GM18861 (cell line): ENCODE data around the gene ATP8A2.

ENCODE experiments used
- ATAC-seq: cut with Tn5 transposase; IDR thresholded peaks from one replicate; pipeline ENCODE4 v1.9.1; 2021; ENCODE audit not compliant: unreplicated experiment

ATP8A2 gene

DNA sequence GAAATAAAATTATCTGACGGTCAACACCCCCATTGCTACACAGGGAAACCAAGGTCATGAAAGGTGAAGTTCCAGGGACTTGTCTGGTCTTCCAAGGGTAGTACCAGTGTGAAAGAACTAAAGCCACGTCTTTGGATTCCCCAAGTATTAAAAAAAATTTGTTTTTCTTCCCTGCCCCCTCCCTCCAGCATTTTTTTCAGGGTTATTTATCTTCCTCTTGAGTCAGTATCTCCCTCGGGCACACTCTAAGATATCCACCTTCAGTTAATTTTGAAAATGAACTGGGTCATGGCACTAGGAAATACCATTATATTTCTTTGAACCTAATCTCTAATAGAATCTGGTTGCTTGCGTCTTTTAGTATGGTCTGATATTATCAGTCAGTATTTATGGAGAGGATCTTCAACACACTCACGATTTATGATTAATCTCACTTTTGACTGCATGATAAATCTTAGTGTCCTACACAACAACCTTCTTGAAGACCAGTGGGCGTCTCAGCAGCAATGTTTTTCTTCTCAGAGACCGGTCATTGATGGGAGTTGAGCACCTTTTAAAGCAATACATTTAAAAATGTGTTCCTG lies 9.1 kb downstream of the ATP8A2 start:
- ATAC-seq: no peak

DNA sequence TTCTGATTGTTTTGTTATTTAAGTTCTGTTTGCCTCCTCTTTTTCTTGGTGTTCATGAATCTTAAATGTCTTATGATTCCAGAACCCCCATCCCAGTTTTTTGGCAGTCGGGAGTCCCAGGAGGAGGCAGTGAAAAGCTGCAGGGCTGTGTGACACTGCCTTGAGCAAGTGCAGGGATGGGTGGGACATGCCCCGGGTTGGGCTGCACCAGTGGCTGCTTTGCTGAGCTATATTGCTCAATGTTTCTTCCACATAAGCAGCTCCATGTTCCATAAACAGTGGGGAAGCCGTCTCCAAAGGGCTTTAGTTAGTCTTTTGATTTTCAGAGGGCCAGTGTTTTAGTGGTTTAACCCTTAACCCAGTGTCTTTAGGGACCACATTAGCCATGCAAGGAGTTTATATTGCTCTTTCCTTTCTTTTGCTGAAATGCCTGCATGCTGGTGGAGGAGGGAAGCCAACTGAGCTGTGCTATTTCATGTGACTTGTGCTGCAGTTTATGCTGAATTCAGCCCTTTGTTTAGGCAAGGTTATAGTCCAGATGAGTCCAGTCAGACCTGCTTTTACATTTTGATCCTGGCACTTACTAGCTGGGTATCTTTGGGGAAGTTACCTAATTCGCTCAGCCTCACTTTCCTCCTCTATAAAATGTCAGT lies 13.1 kb downstream of the ATP8A2 start:
- no peak for ATAC-seq

DNA sequence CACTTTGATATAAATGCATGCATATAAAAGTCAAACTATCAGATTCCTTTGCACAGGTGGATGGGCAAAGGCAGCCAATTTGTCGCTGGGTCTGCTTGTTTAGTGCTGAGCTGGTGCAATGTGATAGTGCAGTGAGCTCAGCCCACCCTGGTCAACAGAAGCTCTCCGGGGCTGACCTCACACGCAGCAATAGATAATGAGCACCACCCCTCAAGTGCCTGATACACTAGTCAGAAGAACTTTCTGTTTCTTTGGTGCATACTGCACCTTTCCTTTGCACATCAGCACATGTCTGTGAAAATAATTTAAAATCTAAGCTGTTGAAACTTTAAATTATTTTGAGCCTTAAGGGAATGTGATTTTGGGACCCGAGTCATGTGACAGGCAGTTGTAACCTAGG lies 20.2 kb downstream of the ATP8A2 start:
- no peak for ATAC-seq

DNA sequence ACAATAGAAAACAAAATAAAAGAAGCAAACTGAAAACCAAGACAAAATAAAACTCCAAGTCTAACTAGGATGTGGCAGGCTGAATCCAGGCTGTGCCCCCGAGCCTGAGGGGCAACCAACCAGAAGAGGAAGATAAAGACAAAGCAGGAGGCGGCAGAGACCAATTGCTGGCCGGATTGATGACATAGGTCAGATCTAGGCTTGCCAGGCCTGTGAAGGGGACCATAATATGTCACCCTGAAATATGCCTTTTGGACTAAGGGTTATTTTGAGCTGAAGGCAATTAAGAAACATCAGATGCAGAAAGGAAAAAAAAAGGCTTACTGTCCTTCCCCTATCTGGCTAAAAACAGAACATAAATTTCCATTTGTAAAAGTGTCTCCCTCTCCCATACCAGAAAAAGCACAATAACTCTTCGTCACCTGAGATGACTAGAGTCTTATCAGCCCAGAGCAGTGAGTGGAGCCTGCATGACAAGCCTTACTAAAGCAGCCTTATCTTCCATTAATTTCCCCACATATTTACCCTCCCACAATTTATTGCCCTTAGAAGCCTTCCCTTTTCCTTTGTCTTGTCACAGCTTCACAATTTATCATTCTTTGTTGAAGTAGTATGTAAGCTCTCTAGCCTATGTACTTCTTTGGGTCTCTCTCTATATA lies 22.8 kb downstream of the ATP8A2 start:
- no peak for ATAC-seq

DNA sequence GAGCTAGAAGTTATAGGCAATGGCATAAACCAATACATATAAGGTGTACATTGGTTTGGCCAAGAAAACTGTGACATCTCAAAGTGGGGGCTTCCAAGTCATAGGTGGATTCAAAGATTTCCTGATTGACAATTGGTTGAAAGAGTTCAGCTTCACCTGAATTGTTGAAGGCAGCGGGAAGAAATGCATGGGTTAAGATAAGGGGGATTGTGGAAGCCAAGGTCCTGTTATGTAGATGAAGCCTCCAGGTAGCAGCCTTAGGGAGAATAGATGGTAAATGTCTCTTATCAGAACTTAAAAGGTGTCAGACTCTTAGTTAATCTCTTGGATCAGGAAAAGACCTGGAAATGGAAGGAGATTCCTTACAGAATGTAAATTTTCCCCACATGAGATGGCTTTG lies 26.0 kb downstream of the ATP8A2 start:
- no peak for ATAC-seq

DNA sequence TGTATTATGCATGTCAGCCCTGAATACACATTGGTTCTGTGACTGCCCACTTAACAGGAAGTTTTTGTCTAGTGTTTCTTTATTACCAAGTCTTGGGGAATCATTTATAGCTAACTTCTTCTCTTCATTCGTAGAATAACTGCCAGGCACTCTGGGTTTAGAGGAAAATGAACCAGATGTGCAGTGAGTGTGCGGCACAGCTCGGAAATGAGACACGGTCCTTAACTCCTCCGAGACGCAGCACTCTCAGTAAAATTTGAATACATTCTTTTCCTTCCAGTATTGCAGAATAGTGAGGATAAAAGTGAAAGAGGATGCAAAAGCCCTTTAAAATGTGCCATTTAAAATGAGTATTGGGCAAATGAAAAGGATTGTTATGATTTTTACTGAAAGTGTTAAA lies 29.2 kb downstream of the ATP8A2 start:
- no peak for ATAC-seq

DNA sequence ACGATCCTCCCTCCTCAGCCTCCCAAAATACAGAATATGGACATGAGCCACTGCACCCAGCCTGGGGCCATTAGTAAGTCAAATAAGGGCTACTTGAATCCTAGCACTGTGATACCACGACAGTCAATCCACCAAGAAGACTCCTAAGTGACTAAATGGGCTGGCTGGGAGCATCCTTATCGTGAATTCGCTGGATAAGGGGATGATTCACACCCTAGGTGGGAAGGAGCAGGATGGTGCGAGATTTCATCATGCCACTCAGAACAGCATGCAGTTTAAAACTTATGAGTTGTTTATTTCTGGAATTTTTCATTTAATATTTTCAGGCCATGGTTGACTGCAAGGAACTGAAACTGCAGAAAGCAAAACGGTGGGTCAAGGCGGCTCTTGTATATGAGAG lies 30.2 kb downstream of the ATP8A2 start:
- ATAC-seq: no peak

DNA sequence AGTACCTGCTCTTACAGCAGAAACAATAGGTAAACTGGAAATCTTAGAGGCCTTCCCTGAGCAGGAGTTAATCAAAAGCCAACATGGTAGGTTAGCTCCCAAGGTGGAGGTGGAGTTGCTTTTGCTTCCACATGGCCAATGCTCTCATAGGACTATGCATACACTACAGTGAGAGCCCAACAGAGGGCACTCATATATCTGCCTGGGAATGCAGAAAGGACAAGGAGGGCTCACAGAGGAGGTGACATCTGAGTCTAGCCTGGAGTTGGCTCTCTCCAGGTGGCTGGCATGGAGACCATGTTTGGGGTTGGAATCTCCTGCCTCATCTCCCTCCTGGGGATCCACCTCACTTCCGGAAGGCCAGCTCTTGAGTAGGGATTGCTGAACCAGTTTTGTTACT lies 34.6 kb downstream of the ATP8A2 start:
- no peak for ATAC-seq

DNA sequence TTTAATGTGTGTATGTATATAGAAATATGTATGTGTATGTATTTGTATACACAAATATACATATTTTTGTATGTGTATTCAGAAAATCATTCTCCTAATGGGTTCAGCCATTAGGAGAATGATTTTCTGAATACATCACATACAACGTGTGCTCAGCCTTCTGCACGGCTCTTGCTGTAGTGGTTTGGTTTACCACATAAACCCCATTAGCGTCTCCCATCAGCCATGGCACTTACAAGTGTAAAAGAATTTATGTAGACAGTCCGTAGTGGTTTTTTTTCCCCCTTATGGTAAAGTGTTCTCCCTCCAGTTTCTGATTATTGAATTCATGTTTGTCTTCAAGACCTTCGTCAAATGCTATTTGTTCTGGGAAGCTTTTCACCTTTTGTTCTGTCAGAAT lies 38.2 kb downstream of the ATP8A2 start:
- no peak for ATAC-seq

DNA sequence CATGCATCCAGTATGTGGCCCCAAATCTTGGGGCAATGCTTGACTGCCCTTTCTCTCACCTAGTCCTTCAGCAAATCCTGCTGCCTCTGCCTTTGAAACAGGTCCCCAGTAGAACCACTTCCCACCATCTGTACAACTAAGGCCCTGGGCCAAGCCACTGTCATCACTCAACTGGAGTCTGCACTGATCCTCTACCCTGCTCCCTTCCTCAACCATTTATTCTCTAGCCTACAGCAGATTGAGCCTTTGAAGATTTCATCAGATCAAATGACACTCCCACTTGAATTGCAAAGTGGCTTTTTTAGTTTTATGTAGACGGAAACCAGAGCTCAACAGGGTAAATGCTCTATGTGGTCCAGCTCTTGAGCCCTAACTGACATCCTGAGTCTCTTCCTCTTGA lies 43.5 kb downstream of the ATP8A2 start:
- ATAC-seq: no peak

DNA sequence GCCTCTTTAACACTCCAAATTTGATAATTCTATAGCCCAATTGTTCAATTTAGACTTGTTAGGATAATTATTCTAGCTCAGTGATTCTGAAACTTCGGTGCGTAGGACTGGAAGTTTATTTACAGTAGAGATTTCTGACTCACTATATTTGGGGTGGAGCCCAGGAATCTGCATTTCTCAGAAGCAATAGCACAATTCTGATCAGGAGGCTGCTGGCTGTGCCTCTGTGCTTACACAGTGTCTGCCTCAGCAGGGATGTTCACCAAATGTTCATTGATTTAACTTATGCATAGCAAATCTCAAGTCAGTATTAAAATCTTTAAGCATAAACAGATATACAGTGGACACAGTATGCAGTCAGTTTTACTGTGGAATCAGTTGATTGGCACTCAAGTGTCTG lies 45.8 kb downstream of the ATP8A2 start:
- ATAC-seq: no peak

DNA sequence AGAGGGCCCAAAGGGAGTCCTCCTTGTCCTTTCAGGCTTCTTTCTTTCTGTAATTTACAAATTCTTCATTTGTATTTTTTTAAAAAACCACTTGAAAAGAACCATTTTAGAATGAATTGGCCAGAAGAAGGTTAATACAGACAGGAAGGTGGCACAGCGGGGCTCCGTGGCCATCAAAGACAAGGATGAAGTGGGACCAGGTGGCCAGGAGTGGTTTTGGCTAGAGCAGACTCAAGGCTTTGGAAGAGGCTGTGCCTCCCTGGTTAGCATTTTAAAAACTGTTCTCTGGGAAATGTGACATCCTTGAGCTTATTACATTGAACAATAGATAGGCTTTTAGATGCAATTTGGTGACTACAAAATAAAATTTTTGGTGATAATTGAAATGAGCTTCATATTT lies 48.4 kb downstream of the ATP8A2 start:
- ATAC-seq: no peak

DNA sequence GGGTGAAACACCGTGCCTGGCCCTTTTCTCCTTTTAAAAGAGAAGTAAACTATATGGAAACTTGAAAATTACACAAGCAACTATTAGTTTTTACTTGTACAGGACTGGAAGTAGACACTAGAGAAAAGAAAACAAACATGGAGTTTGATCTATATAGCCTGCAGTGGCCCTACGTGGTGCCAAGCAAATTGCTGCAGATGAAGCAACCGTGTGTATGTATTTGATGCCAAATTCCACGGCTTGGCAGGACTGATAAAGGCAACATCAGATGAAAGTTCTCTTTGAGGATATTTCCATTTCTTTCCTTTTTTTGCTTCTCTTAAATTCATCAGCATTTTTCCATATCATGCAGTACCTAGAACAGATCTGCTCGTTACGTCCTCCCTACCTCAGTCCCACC lies 49.8 kb downstream of the ATP8A2 start:
- ATAC-seq: no peak

DNA sequence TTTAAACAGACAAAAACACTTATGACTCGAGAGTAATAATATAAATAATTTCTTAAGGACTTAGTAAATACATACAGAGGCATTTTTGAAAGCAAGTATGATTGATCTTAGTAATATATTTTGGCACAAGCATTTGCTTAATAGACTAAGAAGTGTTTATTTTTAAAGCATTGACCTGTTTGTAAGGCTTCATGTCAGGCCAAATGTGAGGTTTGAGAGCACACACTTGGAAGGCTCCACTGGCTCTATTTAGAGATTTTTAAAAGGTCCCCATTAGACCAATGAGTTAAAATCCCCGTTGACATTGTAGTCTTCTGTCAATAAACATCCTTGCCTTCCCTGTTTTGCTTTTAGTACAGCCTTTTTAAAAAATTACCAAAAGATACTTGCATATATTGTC lies 50.4 kb downstream of the ATP8A2 start:
- ATAC-seq: no peak

DNA sequence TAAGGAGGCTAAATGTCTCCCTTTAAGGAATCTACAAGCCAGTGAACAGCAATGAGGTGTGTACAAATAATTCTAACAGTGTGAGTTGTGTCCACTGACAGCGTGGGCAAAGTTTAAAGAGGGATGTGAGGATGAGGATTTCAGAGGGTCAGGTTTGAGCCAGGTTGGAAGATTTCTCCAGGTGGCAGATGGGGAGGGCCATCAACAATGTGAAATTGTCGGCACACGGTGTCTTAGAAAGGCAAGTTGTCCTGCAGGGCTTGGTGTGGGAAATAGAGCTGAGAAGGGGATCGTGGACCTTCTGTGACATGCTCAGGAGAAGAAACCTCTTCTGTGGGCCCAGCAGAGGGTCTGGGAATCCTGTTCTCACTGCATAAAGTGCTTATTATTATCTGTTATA lies 52.1 kb downstream of the ATP8A2 start:
- no peak for ATAC-seq

DNA sequence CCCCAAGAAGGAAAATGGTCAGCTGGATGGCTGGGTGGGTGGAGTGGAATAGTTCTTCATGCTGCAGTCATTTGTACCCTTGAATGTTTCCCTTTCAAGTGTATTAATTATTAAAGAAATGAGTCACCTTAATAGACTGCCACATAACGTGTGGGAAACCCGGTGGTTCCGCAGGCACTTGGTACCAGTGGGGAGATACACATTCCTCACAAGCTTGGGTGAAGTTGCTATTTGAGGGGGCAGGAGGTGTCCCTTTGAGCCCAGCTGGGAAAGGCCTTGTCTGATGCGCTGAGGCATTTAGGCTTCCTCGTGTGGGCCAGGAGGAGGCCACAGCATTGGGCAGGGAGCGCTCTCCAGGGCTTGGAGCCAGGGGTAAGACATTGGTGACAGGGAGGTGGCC lies 57.7 kb downstream of the ATP8A2 start:
- no peak for ATAC-seq

DNA sequence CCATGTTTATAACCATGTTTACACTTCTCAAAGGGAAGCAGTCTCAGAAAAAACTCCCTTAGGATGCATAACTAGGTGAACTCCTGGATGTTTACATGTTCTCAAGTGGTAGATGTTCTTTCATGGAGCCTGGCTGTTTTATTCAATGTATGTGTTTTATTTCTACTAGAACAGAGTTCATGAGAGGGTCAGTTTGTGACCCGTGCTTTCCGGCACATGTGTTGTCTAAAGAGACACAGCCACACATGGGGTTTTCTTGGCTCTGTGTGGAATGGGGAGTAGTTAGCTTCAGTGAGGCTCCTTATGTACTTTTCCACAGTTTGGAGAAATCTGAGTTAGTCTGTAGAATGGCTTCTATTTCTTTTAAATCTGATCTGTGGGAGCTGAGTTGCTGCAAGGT lies 60.9 kb downstream of the ATP8A2 start:
- no peak for ATAC-seq

DNA sequence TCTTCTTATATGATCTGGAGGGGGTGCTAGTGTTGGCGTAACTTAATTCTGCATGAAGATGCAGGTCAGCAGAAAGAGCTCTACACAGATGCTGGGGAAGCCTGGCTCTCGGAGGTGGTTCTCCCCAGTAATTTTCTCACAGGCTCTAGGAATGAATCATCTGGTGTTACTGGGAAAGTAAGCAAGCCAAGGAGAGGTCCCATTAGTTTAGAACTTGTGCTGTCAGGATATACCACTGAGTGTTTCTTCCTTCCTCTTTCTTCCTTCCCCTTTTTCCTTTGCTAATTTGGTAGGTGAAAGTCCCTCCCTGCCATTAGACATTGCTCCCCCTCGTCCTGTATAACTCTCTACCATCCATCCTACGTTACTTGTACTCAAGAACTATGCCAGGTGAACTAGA lies 68.3 kb downstream of the ATP8A2 start:
- no peak for ATAC-seq

DNA sequence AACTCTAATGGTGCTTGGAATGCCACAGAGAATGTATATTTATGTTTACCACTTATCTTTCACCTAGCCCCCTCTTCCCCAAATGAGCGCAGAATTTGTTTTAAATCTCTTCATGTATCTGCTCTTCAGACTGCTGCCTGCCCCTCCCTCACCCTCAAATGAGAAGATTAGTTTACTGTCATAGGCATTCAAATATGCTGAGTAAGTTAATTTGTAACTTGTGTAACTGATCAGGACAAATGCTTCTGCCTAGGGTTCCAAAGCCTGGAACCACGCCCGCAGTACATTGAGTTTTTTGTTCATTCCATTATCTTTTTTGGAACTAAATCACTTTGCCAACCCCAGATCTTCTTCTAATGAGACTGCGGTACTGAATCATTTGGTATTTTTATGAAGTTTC lies 74.5 kb downstream of the ATP8A2 start:
- no peak for ATAC-seq

DNA sequence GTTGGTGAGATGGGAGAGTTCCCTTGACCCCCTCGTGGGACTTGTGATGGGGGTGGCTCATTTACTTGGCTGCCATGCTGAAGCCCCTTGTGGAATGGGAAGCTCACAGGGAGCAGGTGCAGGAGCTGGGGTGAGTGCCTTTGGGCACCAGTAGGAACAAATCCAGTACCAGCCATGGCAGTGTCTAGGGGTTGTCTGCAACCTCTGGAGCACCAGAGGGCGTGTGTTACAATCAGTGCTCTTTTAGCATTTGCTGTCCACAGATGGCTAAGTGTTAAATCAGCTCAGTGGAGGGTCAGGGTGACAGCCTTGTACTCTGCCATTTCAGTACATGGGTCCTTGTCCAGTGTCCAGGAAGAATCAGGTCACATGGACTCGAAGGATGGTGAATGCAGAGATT lies 75.6 kb downstream of the ATP8A2 start:
- no peak for ATAC-seq

DNA sequence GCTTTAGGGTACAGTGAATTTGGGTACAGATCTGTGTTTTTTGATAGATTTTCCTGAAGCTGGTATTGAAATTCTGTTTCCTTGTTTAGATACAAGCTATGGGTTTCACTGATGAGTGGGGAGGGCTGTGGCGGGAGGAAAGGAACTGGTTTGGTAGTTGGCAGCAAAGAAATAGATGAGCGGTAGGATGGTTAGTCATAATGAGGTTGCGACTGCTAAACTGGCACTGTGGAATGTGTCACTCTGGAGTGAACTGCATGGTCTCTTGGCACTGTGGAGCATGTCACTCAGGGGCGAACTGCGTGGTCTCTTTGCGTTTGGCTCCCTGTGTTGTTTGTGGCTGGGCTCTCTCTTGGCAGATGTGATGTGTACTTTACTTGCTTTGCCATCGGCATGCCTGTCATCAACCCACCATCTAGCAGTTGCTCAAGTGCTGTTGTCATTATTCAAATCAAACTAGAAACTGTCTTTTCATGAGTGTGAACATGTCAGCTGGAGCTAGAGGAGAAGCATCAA lies 82.1 kb downstream of the ATP8A2 start:
- ATAC-seq: no peak

DNA sequence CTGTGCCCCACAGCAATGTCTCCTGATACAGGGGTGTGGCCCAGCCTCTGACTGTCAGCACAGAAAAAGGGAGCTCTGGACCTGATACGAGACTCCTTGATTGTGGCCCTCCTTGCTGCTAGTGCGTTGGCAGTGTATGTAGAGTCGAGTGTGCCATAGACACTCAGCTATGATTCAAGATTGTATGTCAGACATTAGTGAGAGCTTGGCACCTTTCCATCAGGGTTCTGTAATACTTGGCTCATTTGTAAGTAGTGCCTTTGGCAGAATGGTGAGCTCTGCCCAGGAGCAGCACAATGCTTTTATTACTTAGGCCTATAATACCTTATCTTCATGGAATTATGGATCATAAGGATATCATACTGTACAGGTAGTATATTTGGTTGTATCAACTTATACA lies 83.4 kb downstream of the ATP8A2 start:
- ATAC-seq: no peak

DNA sequence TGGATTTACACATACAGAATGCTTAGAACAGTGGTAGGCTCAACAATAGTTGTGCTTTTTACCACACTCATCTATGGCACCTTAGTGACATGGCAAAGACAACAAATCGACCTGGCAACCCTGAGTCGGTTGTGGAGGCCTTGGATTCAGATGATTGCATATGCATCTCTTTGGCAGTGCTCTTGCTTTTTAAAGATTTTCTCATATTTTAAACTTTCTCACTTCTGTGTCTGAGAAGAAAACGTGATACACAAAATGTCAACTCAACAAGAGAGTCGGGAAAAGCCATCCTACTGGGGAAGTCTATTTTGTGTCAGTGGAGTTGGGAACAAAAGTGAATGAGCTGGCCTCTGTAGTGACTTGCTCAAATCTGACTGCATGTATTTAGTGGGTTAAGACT lies 85.8 kb downstream of the ATP8A2 start:
- no peak for ATAC-seq
